ENCODE data around the gene NTRK1.

The NTRK1 gene

GRCh38 chr1:156874142-156874541 is 13.5 kb downstream of the NTRK1 start:
- DNase-seq (ENCODE audit: insufficient read length, low spot score) (no peak), FAIRE-seq (no peak)
- no peak for TF ChIP-seq CTCF (IDR thresholded peaks at IDR 0.05; ENCODE audit: insufficient read depth, missing control alignments)

- FAIRE-seq (no peak), DNase-seq (ENCODE audit: insufficient read length, low spot score) (no peak)
- no peak for TF ChIP-seq CTCF (IDR thresholded peaks at IDR 0.05; ENCODE audit: insufficient read depth, missing control alignments)
Measured at GRCh38 chr1:156874572-156875340, 14.1 kb downstream of the NTRK1 start.

GRCh38 chr1:156875341-156875615 is 14.6 kb downstream of the NTRK1 start:
- no peak for TF ChIP-seq CTCF (IDR thresholded peaks at IDR 0.05; ENCODE audit: insufficient read depth, missing control alignments)
- FAIRE-seq (no peak), DNase-seq (ENCODE audit: insufficient read length, low spot score) (no peak)

- FAIRE-seq (no peak), DNase-seq (ENCODE audit: insufficient read length, low spot score) (no peak)
- TF ChIP-seq CTCF (IDR thresholded peaks at IDR 0.05; ENCODE audit: insufficient read depth, missing control alignments): no peak
Measured at GRCh38 chr1:156876281-156876680, 15.6 kb downstream of the NTRK1 start.

GRCh38 chr1:156877433-156878170 is 16.9 kb downstream of the NTRK1 start:
- TF ChIP-seq CTCF (IDR thresholded peaks at IDR 0.05; ENCODE audit: insufficient read depth, missing control alignments): no peak
- FAIRE-seq: no peak
- no peak for DNase-seq (ENCODE audit: insufficient read length, low spot score)

- DNase-seq (ENCODE audit: insufficient read length, low spot score) (no peak), FAIRE-seq (no peak)
- TF ChIP-seq CTCF (IDR thresholded peaks at IDR 0.05; ENCODE audit: insufficient read depth, missing control alignments): no peak
Measured at GRCh38 chr1:156879876-156880275, 19.2 kb downstream of the NTRK1 start.

GRCh38 chr1:156880473-156880872 is 19.8 kb downstream of the NTRK1 start:
- no peak for TF ChIP-seq CTCF (IDR thresholded peaks at IDR 0.05; ENCODE audit: insufficient read depth, missing control alignments)
- FAIRE-seq (no peak), DNase-seq (ENCODE audit: insufficient read length, low spot score) (no peak)
